Measurements from ENCODE around the gene RPS6KA1.

- TF ChIP-seq GATA2 (IDR thresholded peaks at IDR 0.05; ENCODE audit: low read depth, low read length) (no peak), GATA3 (IDR thresholded peaks at IDR 0.05; ENCODE audit: low read depth, low read length) (no peak)
Observed at GRCh38 chr1:26552720-26553119, 23.2 kb downstream of the RPS6KA1 start.
